Upper lobe of left lung (tissue), 6 donors: ENCODE results near the gene PPIL1. TPM values are rescaled to one million over a fixed set of nuclear protein-coding genes. Genes with fewer than 3 reads are reported as not detected.

Experiments
- ATAC-seq, 2 donors: fragments of 200-7000 bp; cut with Tn5 transposase; one replicate each; pipeline ENCODE4 v1.9.1; 2022; ENCODE audit warnings: mild to moderate bottlenecking in 2 of 2, moderate library complexity in 2 of 2; ENCODE audit not compliant: low FRiP score in 2 of 2
- DNase-seq, 2 donors: peaks; one replicate each; pipeline ENCODE4 v3.0.0-alpha.2; 2019 to 2020
- H3K27ac ChIP-seq, 4 donors: fragments of 200-600 bp; sonication (generic); one replicate each; pipeline ENCODE4 v1.5.1; 2016 to 2019
- H3K27me3 ChIP-seq, 4 donors: fragments of 200-600 bp; sonication (generic); one replicate each; pipeline ENCODE4 v1.5.1; 2017 to 2019
- H3K36me3 ChIP-seq, 4 donors: fragments of 200-600 bp; sonication (generic); one replicate each; pipeline ENCODE4 v1.5.1; 2016 to 2019
- H3K4me1 ChIP-seq, 4 donors: fragments of 200-600 bp; sonication (generic); one replicate each; pipeline ENCODE4 v1.5.1; 2018 to 2019
- H3K4me3 ChIP-seq, 4 donors: fragments of 200-600 bp; sonication (generic); one replicate each; pipeline ENCODE4 v1.5.1; 2017 to 2019; ENCODE audit warnings: mild to moderate bottlenecking in 2 of 4, moderate library complexity in 1 of 4
- H3K9me3 ChIP-seq, 4 donors: fragments of 200-600 bp; sonication (generic); one replicate each; pipeline ENCODE4 v1.5.1; 2018 to 2019
- EP300 ChIP-seq, 4 donors: sonication (generic); formaldehyde crosslinking; IDR thresholded peaks; one replicate each; pipeline ENCODE4 v1.5.1; 2017; ENCODE audit warnings: antibody characterized with exemption in 4 of 4, control low read depth in 2 of 4
- POLR2A ChIP-seq, 4 donors: fragments of 450-650 bp; IDR thresholded peaks; one replicate each; pipeline ENCODE4 v1.5.1; 2016 to 2017; ENCODE audit warnings: antibody characterized with exemption in 4 of 4, mild to moderate bottlenecking in 2 of 4
- POLR2AphosphoS5 ChIP-seq, 2 donors: sonication (generic); formaldehyde crosslinking; IDR thresholded peaks; one replicate each; pipeline ENCODE4 v1.5.1; 2017; ENCODE audit warnings: antibody characterized with exemption in 2 of 2
- WGBS, 2 donors: methylation state at CpG; one replicate each; pipeline ENCODE4 v1.1.5; 2017 to 2018; 5-methylcytosine and 5-hydroxymethylcytosine counted together
- total RNA-seq, 6 donors: library from RNA; depleted of rRNA in 4 of 6; stranded (reverse); fragments of >200 nt in 4 of 6; gene quantifications; one replicate each; pipeline versions ENCODE4 v1.1.0 to v1.2.1, GENCODE V29; 2016 to 2021
- TF ChIP-seq, protein P1 (sequence below), 6 experiments: fragments of 450-650 bp in 4 of 6; fragments of 200-600 bp in 2 of 6; sonication (generic) in 2 of 6; IDR thresholded peaks; one replicate each; pipeline ENCODE4 v1.5.1; 2016 to 2019; ENCODE audit warnings: antibody characterized with exemption in 6 of 6
- donor health status: DM: no; HTN: no; CAD: no; lungs with moderate emphysema.
- donor health status: DM: no; HTN: yes; CAD: no; lungs with severe emphysema.

Gene PPIL1
- total RNA-seq, 6 donors from 2014 or later = 2.2 to 21.7 (median 11.9) TPM

DNA sequence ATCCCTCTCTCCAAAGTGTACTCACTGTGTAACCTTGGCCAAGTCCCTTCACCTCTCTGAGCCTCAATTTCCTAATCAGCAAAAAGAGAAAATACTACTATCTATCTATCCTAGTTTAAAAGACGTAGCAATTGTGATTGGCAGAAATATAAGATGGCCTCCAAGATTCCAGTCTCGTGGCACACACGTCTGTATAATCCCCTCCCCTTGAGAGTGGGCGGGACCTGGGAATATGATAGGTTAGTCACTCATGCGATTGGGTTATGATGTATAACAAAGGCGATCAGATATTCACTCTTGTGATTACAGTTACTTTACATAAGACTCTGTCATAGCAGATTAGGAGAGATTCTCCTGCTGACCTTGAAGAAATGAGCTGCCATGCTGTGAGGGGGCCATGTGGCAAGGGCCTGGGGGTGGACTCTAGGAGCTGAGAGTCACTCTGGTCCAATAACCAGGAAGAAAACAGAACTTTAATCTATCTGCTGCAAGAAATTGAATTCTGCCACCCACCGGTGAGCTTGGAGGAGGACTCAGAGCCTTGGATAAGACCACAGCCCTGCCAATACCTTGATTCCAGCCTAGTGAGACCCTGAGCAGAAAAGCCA is 41.3 kb downstream of the PPIL1 start:
- ATAC-seq (no peak), DNase-seq (no peak)
- WGBS, 2 donors = 92 to 94% methylated on average over 7 of the region's 7 CpGs
- Histone ChIP-seq H3K9me3 (no peaks in the 10 kb centered on the region), H3K36me3 (no peaks in the 10 kb centered on the region), H3K27ac (no peak overlapping the region), H3K27me3 (no peaks in the 10 kb centered on the region), H3K4me1 (peaks cover 0 to 9% (median 4%) of the 10 kb centered on the region in 4 donors), H3K4me3 (no peak overlapping the region)
- TF ChIP-seq POLR2AphosphoS5 (IDR thresholded peaks at IDR 0.05) (no peak), EP300 (IDR thresholded peaks at IDR 0.05) (no peak)

DNA sequence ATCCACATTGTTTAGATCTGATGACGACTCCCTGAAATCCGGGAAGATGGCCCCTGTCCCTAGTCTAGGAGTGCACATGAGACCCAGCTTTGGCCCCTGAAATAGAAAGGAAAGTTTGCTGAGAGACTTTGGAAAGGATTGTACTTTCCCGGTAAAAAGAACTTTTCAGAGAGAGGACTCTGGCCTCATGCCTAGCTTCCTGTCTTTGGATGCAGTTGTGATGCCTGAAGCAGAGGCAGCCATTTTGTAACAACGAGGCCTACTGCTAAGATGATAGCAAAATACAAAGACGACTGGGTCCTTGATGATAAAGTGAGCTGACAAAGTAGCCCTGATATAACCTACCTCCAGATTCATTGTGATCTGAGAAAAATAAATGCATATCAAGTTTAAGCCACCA is 42.3 kb downstream of the PPIL1 start:
- 86 to 92% methylated on average over 5 of the region's 5 CpGs for WGBS, 2 donors
- Histone ChIP-seq H3K9me3 (no peaks in the 10 kb centered on the region), H3K4me3 (no peak overlapping the region), H3K4me1 (peaks cover 4 to 16% (median 8%) of the 10 kb centered on the region in 4 donors), H3K27ac (no peak overlapping the region), H3K27me3 (no peaks in the 10 kb centered on the region), H3K36me3 (no peaks in the 10 kb centered on the region)
- ATAC-seq (no peak), DNase-seq (no peak)
- TF ChIP-seq, protein P1, sequence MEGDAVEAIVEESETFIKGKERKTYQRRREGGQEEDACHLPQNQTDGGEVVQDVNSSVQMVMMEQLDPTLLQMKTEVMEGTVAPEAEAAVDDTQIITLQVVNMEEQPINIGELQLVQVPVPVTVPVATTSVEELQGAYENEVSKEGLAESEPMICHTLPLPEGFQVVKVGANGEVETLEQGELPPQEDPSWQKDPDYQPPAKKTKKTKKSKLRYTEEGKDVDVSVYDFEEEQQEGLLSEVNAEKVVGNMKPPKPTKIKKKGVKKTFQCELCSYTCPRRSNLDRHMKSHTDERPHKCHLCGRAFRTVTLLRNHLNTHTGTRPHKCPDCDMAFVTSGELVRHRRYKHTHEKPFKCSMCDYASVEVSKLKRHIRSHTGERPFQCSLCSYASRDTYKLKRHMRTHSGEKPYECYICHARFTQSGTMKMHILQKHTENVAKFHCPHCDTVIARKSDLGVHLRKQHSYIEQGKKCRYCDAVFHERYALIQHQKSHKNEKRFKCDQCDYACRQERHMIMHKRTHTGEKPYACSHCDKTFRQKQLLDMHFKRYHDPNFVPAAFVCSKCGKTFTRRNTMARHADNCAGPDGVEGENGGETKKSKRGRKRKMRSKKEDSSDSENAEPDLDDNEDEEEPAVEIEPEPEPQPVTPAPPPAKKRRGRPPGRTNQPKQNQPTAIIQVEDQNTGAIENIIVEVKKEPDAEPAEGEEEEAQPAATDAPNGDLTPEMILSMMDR (IDR thresholded peaks at IDR 0.05) = no peak
- TF ChIP-seq POLR2AphosphoS5 (IDR thresholded peaks at IDR 0.05) = no peak
- no peak for TF ChIP-seq EP300 (IDR thresholded peaks at IDR 0.05)
- TF ChIP-seq POLR2A (IDR thresholded peaks at IDR 0.05) = no peak

DNA sequence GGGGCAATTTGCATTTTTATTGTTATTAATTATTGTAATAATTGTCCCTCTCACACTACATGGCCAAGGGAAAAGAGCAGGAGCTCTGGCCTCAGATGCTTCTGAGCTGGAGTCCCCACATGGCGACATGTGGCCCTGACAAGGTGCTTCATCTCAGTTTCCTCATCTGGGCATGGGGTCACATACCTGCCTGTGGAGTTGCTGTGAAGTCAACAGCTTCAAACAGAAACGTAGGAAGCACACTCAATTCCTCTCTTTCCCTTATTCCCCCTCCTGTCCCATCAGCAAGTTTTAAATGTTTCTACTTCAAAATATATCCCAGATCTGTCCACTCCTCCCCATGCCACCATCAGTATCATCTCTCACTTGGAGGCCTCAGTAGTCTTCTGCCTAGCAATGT is 44.0 kb downstream of the PPIL1 start:
- H3K4me3 ChIP-seq = no peak overlapping the region
- no peaks in the 10 kb centered on the region for H3K27me3 ChIP-seq
- WGBS, 2 donors = 71 to 75% methylated on average over 2 of the region's 2 CpGs
- TF ChIP-seq POLR2AphosphoS5 (IDR thresholded peaks at IDR 0.05) = no peak
- TF ChIP-seq EP300 (IDR thresholded peaks at IDR 0.05) = no peak
- TF ChIP-seq, protein P1 (IDR thresholded peaks at IDR 0.05) = no peak
- TF ChIP-seq POLR2A (IDR thresholded peaks at IDR 0.05) = no peak
- H3K4me1 ChIP-seq = peaks cover 9 to 23% (median 12%) of the 10 kb centered on the region in 4 donors
- no peaks in the 10 kb centered on the region for H3K9me3 ChIP-seq
- ATAC-seq (no peak), DNase-seq (no peak)
- no peak overlapping the region for H3K27ac ChIP-seq
- H3K36me3 ChIP-seq = no peaks in the 10 kb centered on the region

DNA sequence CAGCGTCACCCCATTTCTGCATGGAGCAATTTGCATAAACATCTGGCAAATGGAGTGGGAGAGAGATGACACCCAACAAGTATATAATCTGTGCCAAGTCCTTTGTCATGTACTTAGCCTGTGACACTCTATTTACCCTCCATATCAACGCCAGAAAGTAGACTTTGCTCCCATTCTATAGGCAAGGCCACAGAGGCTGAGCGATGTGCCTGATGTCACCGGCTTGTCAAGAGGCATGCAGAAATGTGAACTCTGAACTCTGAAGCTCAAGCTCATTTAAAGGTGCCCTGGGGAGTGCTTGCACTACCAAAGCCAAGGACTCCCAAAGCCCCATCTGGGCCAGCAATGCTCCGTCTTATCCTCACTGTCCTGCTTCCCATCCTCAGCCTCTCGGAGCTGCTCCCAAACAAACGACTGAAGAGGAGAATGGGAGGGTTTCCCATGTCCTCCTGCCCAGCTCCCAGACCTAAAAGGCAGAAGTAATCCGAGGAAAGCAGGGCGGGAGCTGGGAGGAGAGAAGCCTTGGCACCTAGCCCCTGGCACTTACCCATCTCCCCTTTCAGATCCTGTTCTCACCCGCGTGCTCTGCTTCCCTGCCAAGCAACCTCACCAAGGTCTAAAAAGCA is 44.6 kb downstream of the PPIL1 start:
- WGBS, 2 donors = 38% methylated on average over 11 of the region's 11 CpGs
- Histone ChIP-seq H3K36me3 (no peaks in the 10 kb centered on the region), H3K27ac (no peak overlapping the region), H3K27me3 (no peaks in the 10 kb centered on the region), H3K4me1 (peaks cover 9 to 23% (median 12%) of the 10 kb centered on the region in 4 donors), H3K9me3 (no peaks in the 10 kb centered on the region), H3K4me3 (no peak overlapping the region)
- ATAC-seq (peak in 1 of 2 donors; percentile 54), DNase-seq (peak in 1 of 2 donors; percentile 36)
- TF ChIP-seq, protein P1 (IDR thresholded peaks at IDR 0.05) = no peak
- no peak for TF ChIP-seq POLR2AphosphoS5 (IDR thresholded peaks at IDR 0.05)
- no peak for TF ChIP-seq POLR2A (IDR thresholded peaks at IDR 0.05)
- no peak for TF ChIP-seq EP300 (IDR thresholded peaks at IDR 0.05)

DNA sequence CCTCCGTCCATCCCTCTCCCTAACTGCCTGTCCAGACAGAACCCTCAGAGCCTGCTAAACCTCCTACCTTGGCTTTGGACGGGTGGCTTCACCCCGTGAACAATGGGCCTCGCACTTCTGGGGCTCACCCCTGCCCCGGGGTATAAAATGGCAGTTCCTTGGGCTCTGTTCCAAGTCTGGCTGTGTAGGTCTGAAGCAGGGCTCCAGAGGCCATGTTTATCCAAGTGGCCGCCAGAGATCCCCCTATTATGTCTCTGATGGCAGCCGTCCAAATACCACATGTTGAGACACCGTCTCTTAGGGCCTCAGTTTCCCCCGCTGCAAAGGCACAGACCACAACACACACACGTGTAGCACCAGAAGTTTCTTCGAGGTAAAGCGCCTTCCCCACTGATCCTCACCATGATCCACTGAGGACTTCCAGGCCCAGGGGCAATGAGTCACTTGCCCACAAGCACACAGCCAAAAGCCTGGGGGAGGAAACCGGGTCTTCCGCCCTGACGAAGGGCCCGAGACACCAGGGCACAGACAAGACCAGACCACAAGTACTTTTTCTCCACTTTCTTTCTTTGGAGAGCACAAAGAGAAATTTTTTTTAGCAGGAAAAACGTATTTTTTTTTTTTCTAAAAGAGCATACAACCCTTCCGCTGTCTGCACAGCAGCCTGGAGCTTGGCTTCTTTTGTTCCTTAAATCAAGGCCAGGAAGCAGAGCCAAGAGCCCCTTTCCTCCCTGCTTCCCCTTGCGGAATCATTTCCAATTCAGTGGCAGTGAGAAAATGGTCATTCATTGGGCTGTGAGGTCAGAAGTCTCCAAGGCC is 47.1 kb downstream of the PPIL1 start:
- Histone ChIP-seq H3K9me3 (no peaks in the 10 kb centered on the region), H3K4me3 (no peak overlapping the region), H3K27me3 (no peaks in the 10 kb centered on the region), H3K36me3 (no peaks in the 10 kb centered on the region), H3K27ac (peak overlapping the region; percentile 12 to 68 (median 35)), H3K4me1 (peaks cover 9 to 23% (median 14%) of the 10 kb centered on the region in 4 donors)
- no peak for TF ChIP-seq EP300 (IDR thresholded peaks at IDR 0.05)
- TF ChIP-seq, protein P1 (IDR thresholded peaks at IDR 0.05) = no peak
- no peak for TF ChIP-seq POLR2A (IDR thresholded peaks at IDR 0.05)
- no peak for TF ChIP-seq POLR2AphosphoS5 (IDR thresholded peaks at IDR 0.05)
- peak in 1 of 2 donors; percentile 69 for ATAC-seq
- 36 to 43% methylated on average over 17 to 19 of the region's 19 CpGs for WGBS, 2 donors
- peak in 1 of 2 donors; percentile 47 for DNase-seq
